Tibial nerve (tissue), 4 donors: ENCODE data around the gene STPG3. TPM values are rescaled to one million over a fixed set of nuclear protein-coding genes. Genes with fewer than 3 reads are reported as not detected.

Experiments
- DNase-seq, 2 donors: peaks; one replicate each; pipeline ENCODE4 v3.0.0-alpha.2; 2019; ENCODE audit warnings: low spot score in 2 of 2
- H3K27ac ChIP-seq, 4 donors: fragments of 200-600 bp; sonication (generic) in 3 of 4; one replicate each; pipeline ENCODE4 v1.5.1; 2017 to 2019; ENCODE audit warnings: mild to moderate bottlenecking in 1 of 4
- H3K27me3 ChIP-seq, 2 donors: fragments of 200-600 bp; sonication (generic) in 1 of 2; one replicate each; pipeline versions ENCODE4 v1.5.1 to v1.6.0; 2017 to 2019
- H3K36me3 ChIP-seq, 3 donors: fragments of 200-600 bp; sonication (generic); one replicate each; pipeline ENCODE4 v1.5.1; 2018 to 2019
- H3K4me1 ChIP-seq, 4 donors: fragments of 200-600 bp; sonication (generic) in 3 of 4; one replicate each; pipeline ENCODE4 v1.5.1; 2017 to 2019
- H3K4me3 ChIP-seq, 4 donors: fragments of 200-600 bp; sonication (generic) in 3 of 4; one replicate each; pipeline ENCODE4 v1.5.1; 2017 to 2019; ENCODE audit warnings: mild to moderate bottlenecking in 1 of 4, moderate library complexity in 1 of 4
- H3K9me3 ChIP-seq, 4 donors: fragments of 200-600 bp; sonication (generic) in 3 of 4; one replicate each; pipeline ENCODE4 v1.5.1; 2017 to 2019
- CTCF ChIP-seq, 5 experiments: fragments of 200-600 bp in 3 of 5; fragments of 450-650 bp in 2 of 5; sonication (generic) in 3 of 5; IDR thresholded peaks; one replicate each; pipeline ENCODE4 v1.5.1; 2016 to 2019; ENCODE audit warnings: antibody characterized with exemption in 5 of 5, mild to moderate bottlenecking in 3 of 5, moderate library complexity in 2 of 5
- EP300 ChIP-seq, 2 donors: sonication (generic); formaldehyde crosslinking; IDR thresholded peaks; one replicate each; pipeline ENCODE4 v1.6.1; 2017; ENCODE audit warnings: antibody characterized with exemption in 2 of 2, mild to moderate bottlenecking in 1 of 2
- POLR2A ChIP-seq, 2 donors: fragments of 450-650 bp; IDR thresholded peaks; one replicate each; pipeline ENCODE4 v1.6.1; 2017; ENCODE audit warnings: antibody characterized with exemption in 2 of 2, mild to moderate bottlenecking in 2 of 2, moderate library complexity in 2 of 2
- WGBS, 2 donors: methylation state at CpG; one replicate each; pipeline ENCODE4 v1.1.5; 2018; 5-methylcytosine and 5-hydroxymethylcytosine counted together
- total RNA-seq, 4 donors: library from RNA; depleted of rRNA; stranded (reverse); fragments of >200 nt; gene quantifications; one replicate each; pipeline ENCODE4 v1.1.0, GENCODE V29; 2016

Gene STPG3
- total RNA-seq, 4 donors from 2014 or later, result not detected

GRCh38 chr9:137218754-137219271 is 32.3 kb upstream of the STPG3 start:
- peaks cover 0 to 63% (median 30%) of the 10 kb centered on the region in 4 donors for H3K4me1 ChIP-seq
- DNase-seq, result no peak
- peak overlapping the region in 2 of 4 donors; percentile 80 to 83 for H3K27ac ChIP-seq
- peaks cover 0 to 32% (median 0%) of the 10 kb centered on the region in 3 donors for H3K36me3 ChIP-seq
- TF ChIP-seq POLR2A (IDR thresholded peaks at IDR 0.05), result no peak
- TF ChIP-seq CTCF (IDR thresholded peaks at IDR 0.05), result no peak
- no peak for TF ChIP-seq EP300 (IDR thresholded peaks at IDR 0.05)
- no peaks in the 10 kb centered on the region for H3K9me3 ChIP-seq
- no peaks in the 10 kb centered on the region for H3K27me3 ChIP-seq
- 69 to 82% methylated on average over 12 of the region's 12 CpGs for WGBS, 2 donors
- no peak overlapping the region for H3K4me3 ChIP-seq

- 82 to 84% methylated on average over 5 to 7 of the region's 10 CpGs for whole genome bisulfite sequencing, 2 donors
- TF ChIP-seq CTCF (IDR thresholded peaks at IDR 0.05) (no peak), EP300 (IDR thresholded peaks at IDR 0.05) (no peak), POLR2A (IDR thresholded peaks at IDR 0.05) (no peak)
- peaks cover 0 to 22% (median 0%) of the 10 kb centered on the region in 3 donors for H3K36me3 ChIP-seq
- no peaks in the 10 kb centered on the region for H3K27me3 ChIP-seq
- no peaks in the 10 kb centered on the region for H3K9me3 ChIP-seq
- peak overlapping the region in 1 of 4 donors; percentile 6 for H3K27ac ChIP-seq
- DNase-seq, result no peak
- H3K4me3 ChIP-seq, result no peak overlapping the region
- peaks cover 0 to 73% (median 35%) of the 10 kb centered on the region in 4 donors for H3K4me1 ChIP-seq
Observed at GRCh38 chr9:137219757-137220316, 31.2 kb upstream of the STPG3 start.

GRCh38 chr9:137220317-137221094 is 30.6 kb upstream of the STPG3 start:
- Histone ChIP-seq H3K4me3 (peak overlapping the region in 1 of 4 donors; percentile 88), H3K9me3 (no peaks in the 10 kb centered on the region), H3K27ac (peak overlapping the region in 2 of 4 donors; percentile 77 to 78), H3K4me1 (peaks cover 0 to 73% (median 35%) of the 10 kb centered on the region in 4 donors), H3K36me3 (peaks cover 0 to 15% (median 0%) of the 10 kb centered on the region in 3 donors), H3K27me3 (no peaks in the 10 kb centered on the region)
- no peak for TF ChIP-seq CTCF (IDR thresholded peaks at IDR 0.05)
- TF ChIP-seq POLR2A (IDR thresholded peaks at IDR 0.05), result no peak
- TF ChIP-seq EP300 (IDR thresholded peaks at IDR 0.05), result no peak
- 85% methylated on average over 46 to 47 of the region's 52 CpGs for WGBS, 2 donors
- no peak for DNase-seq

GRCh38 chr9:137221095-137221505 is 30.0 kb upstream of the STPG3 start:
- WGBS, 2 donors, result 74% methylated on average over 13 of the region's 14 CpGs; no CpG with 5 or more reads in 1 of the 2 donors
- H3K9me3 ChIP-seq, result no peaks in the 10 kb centered on the region
- peaks cover 0 to 4% of the 10 kb centered on the region in 2 donors for H3K27me3 ChIP-seq
- H3K27ac ChIP-seq, result peak overlapping the region in 3 of 4 donors; percentile 31 to 78 (median 77)
- TF ChIP-seq POLR2A (IDR thresholded peaks at IDR 0.05) (no peak), EP300 (IDR thresholded peaks at IDR 0.05) (no peak), CTCF (IDR thresholded peaks at IDR 0.05) (no peak)
- H3K36me3 ChIP-seq, result peaks cover 0 to 9% (median 0%) of the 10 kb centered on the region in 3 donors
- DNase-seq, result no peak
- peaks cover 0 to 73% (median 35%) of the 10 kb centered on the region in 4 donors for H3K4me1 ChIP-seq
- peak overlapping the region in 2 of 4 donors; percentile 37 to 88 for H3K4me3 ChIP-seq
